GM23338 (cell line): ENCODE data around the gene C11orf98. TPM values are rescaled to one million over a fixed set of nuclear protein-coding genes. Genes with fewer than 3 reads are reported as not detected.

Experiments used
- ATAC-seq: fragments of 200-7000 bp; cut with Tn5 transposase; 3 replicates; pipeline ENCODE4 v1.9.1; 2020
- DNase-seq: peaks from one replicate; pipeline ENCODE4 v3.0.0-alpha.2; 2015; ENCODE audit warnings: low spot score
- H2AFZ ChIP-seq: fragments of 200-600 bp; sonication (generic); 2 replicates; pipeline ENCODE4 v1.8.0; 2016; ENCODE audit warnings: antibody characterized with exemption, mild to moderate bottlenecking, moderate library complexity
- H3F3A ChIP-seq: fragments of 200-600 bp; sonication (generic); replicated peaks from 2 replicates; pipeline ENCODE4 v1.8.0; 2017; ENCODE audit warnings: antibody characterized with exemption, mixed run types, low read depth
- H3K27ac ChIP-seq: fragments of 200-600 bp; sonication (generic); 2 replicates; pipeline ENCODE4 v1.6.1; 2016; ENCODE audit warnings: low read depth
- H3K27me3 ChIP-seq: fragments of 200-600 bp; sonication (generic); 2 replicates; pipeline ENCODE4 v1.8.0; 2016; ENCODE audit warnings: mild to moderate bottlenecking, mixed run types, moderate library complexity; ENCODE audit not compliant: insufficient read depth
- H3K36me3 ChIP-seq: fragments of 200-600 bp; sonication (generic); 2 replicates; pipeline ENCODE4 v1.8.0; 2016; ENCODE audit warnings: mild to moderate bottlenecking; ENCODE audit not compliant: insufficient read depth
- H3K4me1 ChIP-seq: fragments of 200-600 bp; sonication (generic); 2 replicates; pipeline ENCODE4 v1.8.0; 2016; ENCODE audit warnings: mild to moderate bottlenecking, moderate library complexity; ENCODE audit not compliant: insufficient read depth
- H3K4me2 ChIP-seq: fragments of 200-600 bp; sonication (generic); 2 replicates; pipeline ENCODE4 v1.7.1; 2017; ENCODE audit warnings: mixed run types
- H3K4me3 ChIP-seq: fragments of 200-600 bp; sonication (generic); 2 replicates; pipeline ENCODE4 v1.6.1; 2016; ENCODE audit warnings: mixed run types
- H3K79me2 ChIP-seq: fragments of 200-600 bp; sonication (generic); replicated peaks from 2 replicates; pipeline ENCODE4 v1.8.0; 2017; ENCODE audit warnings: mild to moderate bottlenecking; ENCODE audit not compliant: insufficient read depth
- H3K9me2 ChIP-seq: fragments of 200-600 bp; sonication (generic); 2 replicates; pipeline ENCODE4 v1.8.0; 2017; ENCODE audit not compliant: insufficient read depth
- H4K20me1 ChIP-seq: fragments of 200-600 bp; sonication (generic); replicated peaks from 2 replicates; pipeline ENCODE4 v1.8.0; 2017; ENCODE audit warnings: mild to moderate bottlenecking; ENCODE audit not compliant: insufficient read depth
- H3K27ac Mint-ChIP-seq: 2 replicates; pipeline ENCODE4 v1.8.0; 2020; ENCODE audit warnings: inconsistent platforms, mild to moderate bottlenecking, moderate library complexity, mixed read lengths
- H3K27me3 Mint-ChIP-seq: 3 replicates; pipeline ENCODE4 v1.8.0; 2022; ENCODE audit warnings: low read depth, mild to moderate bottlenecking, moderate library complexity, mixed read lengths, inconsistent platforms; ENCODE audit not compliant: insufficient read depth, poor library complexity
- H3K36me3 Mint-ChIP-seq: 3 replicates; pipeline ENCODE4 v1.8.0; 2021; ENCODE audit warnings: low read depth, mild to moderate bottlenecking, inconsistent platforms, moderate library complexity, mixed read lengths
- H3K4me1 Mint-ChIP-seq: 3 replicates; pipeline ENCODE4 v1.8.0; 2020; ENCODE audit warnings: mild to moderate bottlenecking, inconsistent platforms, mixed read lengths
- H3K4me3 Mint-ChIP-seq: 3 replicates; pipeline ENCODE4 v1.8.0; 2021; ENCODE audit warnings: moderate library complexity, mild to moderate bottlenecking, inconsistent platforms, mixed read lengths
- H3K9me3 Mint-ChIP-seq: 3 replicates; pipeline ENCODE4 v1.8.0; 2020; ENCODE audit warnings: moderate library complexity, mild to moderate bottlenecking, inconsistent platforms, mixed read lengths
- CREB1 ChIP-seq: fragments of 250-450 bp; sonication (Bioruptor Pico); IDR thresholded peaks from 2 replicates; pipeline ENCODE4 v1.5.0; 2020; ENCODE audit warnings: low read depth, mild to moderate bottlenecking, moderate library complexity
- CTCF ChIP-seq, 2 experiments: fragments of 200-600 bp in 1 of 2; sonication (generic) in 1 of 2; conservative IDR thresholded peaks; 2 replicates each; pipeline versions ENCODE4 v1.5.1 to v1.6.1; 2016 to 2017; ENCODE audit warnings: antibody characterized with exemption in 2 of 2, low read depth in 2 of 2, mild to moderate bottlenecking in 2 of 2, moderate library complexity in 1 of 2
- ETS1 ChIP-seq: IDR thresholded peaks from 2 replicates; pipeline ENCODE4 v1.6.1; 2016; ENCODE audit warnings: antibody characterized with exemption
- EZH2phosphoT487 ChIP-seq: fragments of 200-600 bp; sonication (generic); IDR thresholded peaks from one replicate; pipeline ENCODE4 v1.8.1; 2018; ENCODE audit warnings: antibody characterized with exemption; ENCODE audit not compliant: unreplicated experiment
- NANOG ChIP-seq: IDR thresholded peaks from 2 replicates; pipeline ENCODE4 v1.6.1; 2016; ENCODE audit warnings: antibody characterized with exemption, borderline replicate concordance
- POLR2AphosphoS5 ChIP-seq: IDR thresholded peaks from 2 replicates; pipeline ENCODE4 v1.6.1; 2016; ENCODE audit warnings: antibody characterized with exemption, low read depth
- ZNF331 ChIP-seq: fragments of 250-450 bp; sonication (Bioruptor Pico); IDR thresholded peaks from 2 replicates; pipeline ENCODE4 v1.5.0; 2020; ENCODE audit warnings: low read depth, mild to moderate bottlenecking, moderate library complexity
- ZNF462 ChIP-seq: fragments of 250-450 bp; sonication (Bioruptor Pico); IDR thresholded peaks from 2 replicates; pipeline ENCODE4 v1.5.0; 2020; ENCODE audit warnings: mild to moderate bottlenecking, moderate library complexity
- polyA plus RNA-seq: library from polyadenylated mRNA; unstranded; fragments of >200 nt; fragmentation: Nextera tagmentation; extraction: Ambion mirVana; gene quantifications from 2 replicates; pipeline ENCODE4 v1.2.1, GENCODE V29; 2016
- total RNA-seq: library from RNA; depleted of rRNA; stranded (reverse); fragments of >200 nt; shearing (Covaris generic); gene quantifications from 2 replicates; pipeline ENCODE4 v1.2.3, GENCODE V29; 2014

The C11orf98 gene
- total and polyA plus RNA-seq, 2 experiments from 2014 or later = 132 to 479 TPM

- Mint-ChIP-seq H3K9me3 (no peaks in the 10 kb centered on the region; the same call in 2 of the 3 replicates), H3K36me3 (peaks cover 49% of the 10 kb centered on the region)
These were observed 11.7 kb upstream of the C11orf98 start for GRCh38 chr11:62676698-62677097.

More at GRCh38 chr11:62676698-62677097, 11.7 kb upstream of the C11orf98 start:
- peak overlapping the region; percentile 80 for H3K4me3 Mint-ChIP-seq
- no peak overlapping the region for H3K27ac ChIP-seq
- H3K79me2 ChIP-seq = peaks cover 31% of the 10 kb centered on the region
- peaks cover 20% of the 10 kb centered on the region for H3K4me1 Mint-ChIP-seq
- no peaks in the 10 kb centered on the region for H3K27me3 ChIP-seq
- no peak overlapping the region for H2AFZ ChIP-seq
- no peaks in the 10 kb centered on the region for H3K9me2 ChIP-seq
- peaks cover 34% of the 10 kb centered on the region for H3F3A ChIP-seq
- H3K27me3 Mint-ChIP-seq = peaks cover 13% of the 10 kb centered on the region
- H3K4me2 ChIP-seq = peak overlapping the region; percentile 98; the same call in 1 of the 2 replicates
- TF ChIP-seq NANOG (no peak), POLR2AphosphoS5 (no peak), CTCF (conservative IDR thresholded peaks at IDR 0.05; ENCODE audit: low read depth in 2 of 2) (peak; percentile 12 to 31; a peak in 2 of 4 replicates), CREB1 (CRISPR knock-in tag) (no peak), EZH2phosphoT487 (no peak), ZNF462 (no peak), ZNF331 (CRISPR knock-in tag) (no peak), ETS1 (no peak)
- H3K36me3 ChIP-seq = no peaks in the 10 kb centered on the region
- ATAC-seq (no peak), DNase-seq (no peak)
- no peak overlapping the region for H3K4me3 ChIP-seq
- H3K4me1 ChIP-seq = peaks cover 20% of the 10 kb centered on the region
- H3K27ac Mint-ChIP-seq = peak overlapping the region; percentile 54; the same call in 1 of the 2 replicates
- no peaks in the 10 kb centered on the region; the same call in 1 of the 2 replicates for H4K20me1 ChIP-seq
